NK-92 (cell line): ENCODE data around the gene BOC.

Source experiments
- DNase-seq: peaks from one replicate; lab custom pipeline; 2025; ENCODE audit not compliant: unreplicated experiment; lab: John Stamatoyannopoulos, UW

BOC gene

DNA sequence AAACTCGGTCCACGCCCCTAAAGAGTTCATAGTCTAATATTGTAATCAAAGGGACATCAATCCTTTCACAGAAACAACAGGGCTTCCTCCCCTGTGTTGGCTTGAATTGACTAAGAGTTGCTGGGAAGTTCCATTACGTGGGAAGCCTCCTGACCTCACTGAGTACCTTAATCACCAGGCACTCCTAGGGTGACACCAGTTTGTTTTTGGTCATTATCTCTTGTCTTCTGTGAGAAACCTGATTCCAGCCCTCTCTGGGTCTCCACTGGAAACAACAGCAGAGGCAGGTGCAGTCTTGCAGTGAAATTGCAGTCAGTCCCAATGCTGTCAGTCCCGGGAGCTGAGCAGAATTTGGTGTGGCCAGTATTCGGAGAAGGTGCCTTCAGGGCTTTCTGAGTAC is 55.4 kb downstream of the BOC start:
- no peak for DNase-seq

DNA sequence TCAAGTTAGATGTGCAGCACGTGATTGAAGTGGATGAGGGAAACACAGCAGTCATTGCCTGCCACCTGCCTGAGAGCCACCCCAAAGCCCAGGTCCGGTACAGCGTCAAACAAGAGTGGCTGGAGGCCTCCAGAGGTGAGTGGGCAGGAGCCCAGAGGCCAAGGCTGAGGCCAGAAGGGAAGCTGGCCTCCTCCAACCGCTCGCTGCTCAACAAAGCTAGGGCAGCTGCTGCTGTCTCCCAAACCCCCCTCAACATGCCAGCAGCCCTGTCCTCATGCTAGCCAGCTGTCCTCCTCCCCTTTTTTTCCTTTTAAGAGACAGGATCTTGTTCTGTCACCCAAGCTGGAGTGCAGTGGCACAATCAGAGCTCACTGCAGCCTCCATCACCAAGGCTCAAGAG is 57.0 kb downstream of the BOC start:
- no peak for DNase-seq

DNA sequence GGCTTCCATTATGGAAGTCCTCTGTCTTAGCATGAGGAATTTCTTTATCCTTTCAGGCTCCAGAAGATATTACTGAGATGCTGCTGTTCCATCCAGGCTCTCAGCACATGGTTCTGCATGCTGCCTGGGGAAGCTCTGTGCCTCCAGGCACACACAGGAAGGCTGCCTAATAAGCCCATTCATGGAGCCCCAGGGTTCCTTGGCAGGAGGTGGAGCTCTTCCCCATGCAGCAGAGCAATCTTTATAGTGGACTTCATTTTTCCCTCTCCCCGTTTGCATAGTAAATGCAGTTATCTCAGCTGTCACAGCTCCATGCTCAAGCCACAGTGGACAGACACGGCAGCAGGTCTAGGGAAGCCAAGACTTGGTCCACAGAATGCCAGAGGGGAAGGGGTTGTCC is 57.6 kb downstream of the BOC start:
- DNase-seq, result no peak

DNA sequence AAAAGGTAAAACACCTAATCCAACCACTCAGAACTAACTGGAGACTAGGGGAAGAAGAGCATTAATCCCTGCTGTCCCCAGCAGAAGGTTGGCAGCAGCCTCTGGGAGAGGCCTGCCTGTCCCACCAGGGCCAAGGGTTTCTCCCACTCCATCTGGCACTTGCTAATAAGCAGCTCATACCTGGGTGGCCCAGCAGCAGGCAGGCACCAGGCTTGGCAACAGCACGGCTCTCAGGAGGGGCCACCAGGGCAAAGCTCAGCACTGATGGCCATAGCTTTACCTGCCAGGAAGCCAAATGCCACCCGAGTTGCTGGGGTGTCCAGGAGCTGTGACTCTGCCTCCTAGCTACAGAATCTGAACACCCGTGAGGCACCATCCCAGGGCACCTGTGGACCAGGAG is 58.3 kb downstream of the BOC start:
- no peak for DNase-seq

DNA sequence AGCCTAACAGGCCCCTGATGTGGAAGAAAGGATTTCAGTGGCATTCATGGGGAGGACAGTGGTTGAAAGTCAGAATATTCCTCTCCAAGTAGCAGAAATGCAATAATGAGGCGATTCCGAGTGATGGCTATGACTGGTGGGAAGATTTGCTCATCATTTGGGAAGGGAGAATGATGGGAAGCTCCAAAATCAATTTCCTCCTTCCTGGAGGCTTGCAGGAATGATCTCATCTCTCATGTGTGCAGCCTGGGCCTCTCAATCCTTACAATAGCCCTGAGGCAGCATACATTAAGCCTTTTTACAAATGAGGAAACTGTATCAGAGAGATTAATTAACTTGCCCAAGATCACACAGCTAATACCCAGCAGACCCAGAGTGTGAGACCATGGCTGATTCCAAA is 58.7 kb downstream of the BOC start:
- DNase-seq, result no peak

DNA sequence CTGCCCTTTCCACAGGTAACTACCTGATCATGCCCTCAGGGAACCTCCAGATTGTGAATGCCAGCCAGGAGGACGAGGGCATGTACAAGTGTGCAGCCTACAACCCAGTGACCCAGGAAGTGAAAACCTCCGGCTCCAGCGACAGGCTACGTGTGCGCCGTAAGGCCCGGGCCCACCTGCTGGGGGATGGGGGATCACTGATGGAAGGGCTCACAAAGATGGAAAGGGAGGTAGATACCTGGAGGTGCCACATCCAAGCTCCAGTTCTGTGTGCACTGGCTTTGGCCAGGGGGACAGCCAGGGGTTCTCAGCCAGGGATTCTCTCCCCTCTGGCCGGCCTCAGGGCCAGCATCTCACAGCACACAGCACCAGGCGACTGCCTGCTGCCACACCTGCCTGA is 59.4 kb downstream of the BOC start:
- no peak for DNase-seq

DNA sequence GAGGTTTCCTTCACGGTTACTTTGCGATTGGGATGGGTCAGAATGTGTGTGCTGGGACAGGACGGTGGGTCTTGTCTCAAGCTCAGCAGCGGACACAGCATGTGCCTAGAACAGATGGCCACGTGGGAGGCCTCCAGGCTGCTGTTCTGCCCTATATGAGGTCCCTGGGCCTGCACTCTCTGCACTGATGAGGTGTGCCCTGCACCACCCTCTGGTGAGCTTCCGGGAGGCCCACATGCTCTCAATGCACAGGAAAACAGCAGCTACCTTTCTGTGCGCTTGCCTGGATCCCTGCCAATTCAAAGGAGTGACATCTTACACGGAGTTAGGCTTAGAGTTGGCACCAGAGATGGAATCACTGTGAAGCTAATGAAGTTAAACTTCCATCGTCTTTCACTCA is 59.8 kb downstream of the BOC start:
- no peak for DNase-seq

DNA sequence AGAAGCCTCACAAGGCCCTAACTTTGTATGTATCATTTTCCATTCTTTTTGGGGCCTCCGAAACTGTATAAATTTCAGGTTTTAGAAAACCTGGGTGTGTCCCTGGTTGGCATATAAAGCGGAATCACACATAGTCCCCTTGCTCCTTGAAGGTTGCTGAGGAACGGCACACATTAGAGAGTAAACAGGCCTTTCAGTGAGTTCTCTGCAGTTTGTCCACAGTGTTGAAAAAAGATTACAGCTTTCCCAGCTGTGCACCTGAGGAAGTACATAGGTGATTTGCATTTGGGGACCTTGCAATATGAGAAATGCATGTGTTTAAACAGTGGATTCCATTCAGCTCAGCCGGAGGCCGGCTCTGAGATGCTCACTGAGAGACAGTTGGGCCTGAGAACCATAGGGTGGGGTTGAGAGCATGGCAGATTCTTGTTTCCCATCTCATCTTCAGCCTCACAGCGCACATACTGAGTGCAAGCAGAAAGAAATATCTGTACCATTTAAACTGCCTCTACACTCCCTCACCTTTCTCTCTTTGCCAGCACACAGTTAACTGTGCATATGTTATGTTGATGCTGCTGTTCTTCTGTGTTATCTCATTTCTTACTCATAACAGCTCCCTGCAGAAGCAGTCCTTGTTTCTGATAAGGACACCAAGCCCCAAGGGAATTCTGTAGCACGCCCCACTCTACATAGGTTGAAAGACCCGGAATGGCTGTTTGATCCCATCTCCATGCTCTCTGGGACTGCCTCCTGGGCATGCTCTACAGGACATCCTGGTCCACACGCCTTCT is 60.4 kb downstream of the BOC start:
- DNase-seq, result no peak

DNA sequence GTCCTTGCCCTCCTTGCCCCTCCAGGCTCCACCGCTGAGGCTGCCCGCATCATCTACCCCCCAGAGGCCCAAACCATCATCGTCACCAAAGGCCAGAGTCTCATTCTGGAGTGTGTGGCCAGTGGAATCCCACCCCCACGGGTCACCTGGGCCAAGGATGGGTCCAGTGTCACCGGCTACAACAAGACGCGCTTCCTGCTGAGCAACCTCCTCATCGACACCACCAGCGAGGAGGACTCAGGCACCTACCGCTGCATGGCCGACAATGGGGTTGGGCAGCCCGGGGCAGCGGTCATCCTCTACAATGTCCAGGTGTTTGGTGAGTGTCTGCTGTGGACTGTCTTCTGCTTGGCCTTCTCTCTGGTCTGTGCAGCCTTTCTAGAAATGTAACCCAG is 61.0 kb downstream of the BOC start:
- DNase-seq, result no peak

DNA sequence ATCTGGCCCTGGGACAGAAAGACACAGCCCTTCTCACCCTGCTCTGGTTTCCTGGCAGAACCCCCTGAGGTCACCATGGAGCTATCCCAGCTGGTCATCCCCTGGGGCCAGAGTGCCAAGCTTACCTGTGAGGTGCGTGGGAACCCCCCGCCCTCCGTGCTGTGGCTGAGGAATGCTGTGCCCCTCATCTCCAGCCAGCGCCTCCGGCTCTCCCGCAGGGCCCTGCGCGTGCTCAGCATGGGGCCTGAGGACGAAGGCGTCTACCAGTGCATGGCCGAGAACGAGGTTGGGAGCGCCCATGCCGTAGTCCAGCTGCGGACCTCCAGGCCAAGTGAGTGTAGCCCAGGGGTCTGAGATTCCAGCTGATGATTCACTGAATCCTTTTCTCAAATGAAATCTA is 61.7 kb downstream of the BOC start:
- DNase-seq, result no peak

DNA sequence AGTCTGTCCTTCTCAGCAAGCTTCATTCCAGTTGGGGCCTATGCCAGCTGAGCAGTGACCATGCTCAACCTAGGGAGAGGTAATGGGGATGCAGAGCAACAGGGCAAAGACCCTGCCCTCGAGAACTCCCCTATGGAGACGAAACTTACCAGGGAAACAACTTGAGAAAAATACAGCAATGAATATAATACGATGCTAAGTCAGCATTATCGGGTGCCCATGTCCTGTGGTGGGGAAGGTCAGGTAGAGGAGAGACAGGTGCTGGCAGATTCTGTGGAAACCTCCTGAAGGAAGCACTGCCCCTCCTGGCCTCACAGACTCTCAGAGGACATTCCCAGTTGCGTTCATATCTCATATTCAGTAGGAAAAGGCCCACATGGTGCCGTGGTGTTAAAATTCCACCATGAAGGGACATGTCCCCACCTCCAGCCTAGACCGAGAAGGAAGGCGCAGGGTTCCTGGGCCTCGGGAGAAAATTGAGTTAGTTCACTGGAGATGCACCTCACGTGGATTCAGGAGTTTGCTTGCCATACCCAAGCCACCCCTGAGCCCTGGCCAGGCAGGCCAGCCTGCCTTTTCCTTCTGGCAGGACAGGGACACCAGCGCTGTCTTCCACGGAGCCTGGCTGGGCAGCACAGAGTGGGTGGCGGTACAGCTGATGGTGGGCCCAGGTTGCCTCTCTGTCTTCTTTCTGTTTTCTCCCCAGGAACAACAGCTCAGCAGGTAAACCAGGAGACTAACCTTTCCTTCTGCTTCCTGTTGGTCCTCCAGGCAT is 62.4 kb downstream of the BOC start:
- DNase-seq, result no peak

DNA sequence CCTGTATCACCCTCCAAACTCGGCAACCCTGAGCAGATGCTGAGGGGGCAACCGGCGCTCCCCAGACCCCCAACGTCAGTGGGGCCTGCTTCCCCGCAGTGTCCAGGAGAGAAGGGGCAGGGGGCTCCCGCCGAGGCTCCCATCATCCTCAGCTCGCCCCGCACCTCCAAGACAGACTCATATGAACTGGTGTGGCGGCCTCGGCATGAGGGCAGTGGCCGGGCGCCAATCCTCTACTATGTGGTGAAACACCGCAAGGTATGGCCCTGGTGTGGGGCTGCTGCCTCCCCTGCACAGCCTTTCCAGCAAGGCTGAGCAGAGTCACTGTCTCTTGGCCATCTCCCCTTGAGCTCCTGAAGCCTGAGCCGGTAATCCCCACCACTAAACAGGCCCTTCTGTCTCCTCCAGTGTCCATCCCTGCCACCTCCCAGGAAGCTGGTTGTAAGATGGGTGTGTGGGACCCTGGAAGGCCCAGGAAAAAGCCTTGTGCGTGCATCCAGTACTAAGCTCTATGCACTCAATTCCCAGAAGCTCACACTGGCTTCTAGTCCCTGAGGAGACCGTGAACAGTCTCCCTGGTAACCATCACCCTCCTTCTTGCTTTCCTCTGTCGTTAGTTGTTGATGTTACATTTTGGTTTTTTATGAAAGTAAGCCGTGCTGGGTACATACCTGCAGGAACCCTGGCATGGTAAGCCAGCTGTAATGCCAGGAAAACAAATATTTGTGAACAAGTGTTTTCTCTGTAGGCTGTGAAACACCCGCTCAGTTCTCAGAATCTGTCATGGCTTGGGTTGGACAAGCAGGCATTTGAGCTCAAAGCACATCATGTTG is 63.3 kb downstream of the BOC start:
- no peak for DNase-seq

DNA sequence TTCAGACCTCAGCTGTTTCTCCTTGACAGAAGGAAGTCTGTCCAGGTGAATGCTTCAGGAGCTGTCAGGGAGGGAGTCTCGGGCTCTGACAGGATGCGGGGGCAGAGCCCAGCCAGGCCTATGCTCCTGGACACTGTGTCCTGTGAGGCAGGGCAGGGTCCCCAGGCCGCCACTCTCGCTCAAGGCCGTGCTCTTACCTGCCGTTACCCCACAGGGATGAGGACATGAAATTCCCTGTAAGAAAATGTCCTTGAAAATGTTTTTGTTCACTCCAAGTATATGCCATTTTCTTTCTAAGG is 63.9 kb downstream of the BOC start:
- DNase-seq, result no peak

DNA sequence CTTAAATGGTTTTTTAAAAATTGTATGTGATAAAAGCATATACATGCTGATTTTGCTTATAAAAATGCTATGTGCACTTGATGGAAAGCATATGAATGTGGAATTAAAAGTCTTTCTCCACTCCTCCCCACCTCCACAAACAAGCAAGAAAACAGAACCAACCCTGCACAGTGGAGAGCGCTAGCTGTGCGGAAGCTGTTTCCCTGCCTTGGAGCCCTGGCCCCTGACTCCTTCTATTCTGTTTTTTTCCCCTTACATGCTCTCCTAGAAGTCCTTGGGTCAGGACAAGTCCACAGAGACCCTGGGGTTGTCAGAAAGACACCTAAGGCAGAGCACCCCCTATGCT is 64.2 kb downstream of the BOC start:
- DNase-seq, result no peak

DNA sequence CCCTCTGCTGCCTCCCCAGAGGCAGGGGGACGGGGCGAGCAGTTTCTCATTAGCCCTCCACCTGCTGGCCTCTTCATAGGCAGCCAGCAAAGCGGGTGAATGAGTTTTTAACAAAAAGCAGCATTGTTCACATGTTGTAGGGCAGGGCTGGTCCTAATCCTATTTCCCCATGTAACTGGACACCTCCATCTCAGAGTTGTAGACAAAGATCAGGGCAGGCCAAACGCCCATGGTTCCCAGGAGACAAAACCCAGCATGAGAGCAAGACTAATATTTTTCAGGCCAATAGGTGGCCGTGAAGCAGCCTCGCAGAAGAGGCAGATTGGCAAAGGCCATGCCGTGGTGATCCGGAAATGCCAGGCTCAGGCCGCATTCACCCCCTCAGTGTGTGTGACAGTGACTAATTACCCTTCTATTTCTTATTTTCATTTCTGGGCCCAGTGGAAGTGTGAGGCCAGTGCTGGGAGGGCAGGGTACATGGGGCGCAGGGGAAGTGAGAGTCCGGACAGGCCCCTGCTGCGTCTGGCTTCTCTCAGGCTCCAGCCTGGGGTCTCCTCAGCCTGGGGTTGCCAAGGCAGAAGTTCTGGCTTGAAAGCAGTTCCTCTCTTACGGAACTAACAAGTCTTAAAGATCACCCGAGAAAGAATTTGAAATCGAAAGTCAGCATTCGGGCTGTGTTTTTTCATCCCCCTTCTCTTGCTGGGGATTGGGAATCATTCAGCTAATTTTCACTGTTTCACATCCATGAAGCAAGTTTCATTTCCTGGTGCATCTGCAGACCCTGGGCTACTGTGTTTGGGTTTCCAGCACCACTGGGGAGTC is 64.8 kb downstream of the BOC start:
- DNase-seq, result no peak

DNA sequence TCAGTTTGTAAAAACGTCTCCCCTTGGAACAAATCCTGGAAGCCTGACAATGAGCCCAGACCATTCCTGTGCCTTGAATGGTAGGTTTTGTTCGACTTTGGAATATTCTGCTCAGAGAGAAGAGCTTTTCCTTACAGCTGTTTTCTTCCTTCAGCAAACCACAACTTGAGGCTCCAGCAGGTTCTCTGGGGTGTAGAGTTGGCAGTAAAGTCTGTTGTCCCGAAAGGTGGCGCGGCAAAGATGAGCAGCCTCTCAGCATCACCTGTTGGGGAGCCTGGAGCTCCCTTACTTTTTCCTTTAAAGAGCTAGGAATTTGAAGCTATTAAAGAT is 65.4 kb downstream of the BOC start:
- no peak for DNase-seq

DNA sequence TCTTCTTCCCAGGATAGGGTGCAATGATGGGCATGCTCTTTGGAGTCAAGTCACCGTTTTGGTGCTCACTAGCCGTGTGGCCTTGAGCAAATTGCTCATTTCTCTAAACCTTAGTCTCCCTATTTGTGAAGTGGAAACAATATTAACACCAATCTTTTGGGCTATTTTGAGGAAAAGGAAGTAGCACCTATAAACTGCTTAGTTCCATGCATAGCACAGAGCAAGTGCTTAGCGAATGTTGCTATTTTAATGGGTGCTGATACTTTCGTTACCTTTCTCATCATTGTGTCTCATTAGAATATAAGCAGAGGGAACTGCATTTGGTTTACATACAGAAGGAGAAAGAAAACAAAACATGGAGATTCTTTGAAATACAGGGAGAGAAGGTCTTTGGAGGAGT is 66.1 kb downstream of the BOC start:
- no peak for DNase-seq

DNA sequence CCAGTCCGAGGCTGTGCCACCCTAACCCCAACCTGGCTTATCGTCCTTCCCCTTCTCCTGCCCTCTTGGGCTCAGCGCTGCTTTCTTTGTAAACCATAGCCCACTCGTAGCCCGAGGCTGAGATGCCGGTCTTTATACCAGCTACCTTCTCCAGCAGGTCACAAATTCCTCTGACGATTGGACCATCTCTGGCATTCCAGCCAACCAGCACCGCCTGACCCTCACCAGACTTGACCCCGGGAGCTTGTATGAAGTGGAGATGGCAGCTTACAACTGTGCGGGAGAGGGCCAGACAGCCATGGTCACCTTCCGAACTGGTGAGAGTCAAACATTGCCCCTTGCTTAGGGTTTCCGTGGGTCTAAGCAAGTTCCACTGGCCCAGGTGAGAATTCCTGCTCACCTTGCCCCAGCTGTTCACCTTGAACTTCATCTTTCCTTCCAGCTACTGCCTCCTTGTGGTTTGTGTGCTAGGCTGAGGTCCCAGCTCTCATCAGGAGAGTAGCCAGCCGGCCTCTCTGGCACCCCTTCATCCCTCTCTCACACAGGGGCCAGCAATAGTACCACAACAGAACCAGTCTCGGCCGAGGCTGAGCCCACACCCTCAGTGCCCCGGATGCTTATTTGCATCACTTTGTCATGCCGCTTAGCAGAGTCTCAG is 66.7 kb downstream of the BOC start:
- DNase-seq, result no peak

DNA sequence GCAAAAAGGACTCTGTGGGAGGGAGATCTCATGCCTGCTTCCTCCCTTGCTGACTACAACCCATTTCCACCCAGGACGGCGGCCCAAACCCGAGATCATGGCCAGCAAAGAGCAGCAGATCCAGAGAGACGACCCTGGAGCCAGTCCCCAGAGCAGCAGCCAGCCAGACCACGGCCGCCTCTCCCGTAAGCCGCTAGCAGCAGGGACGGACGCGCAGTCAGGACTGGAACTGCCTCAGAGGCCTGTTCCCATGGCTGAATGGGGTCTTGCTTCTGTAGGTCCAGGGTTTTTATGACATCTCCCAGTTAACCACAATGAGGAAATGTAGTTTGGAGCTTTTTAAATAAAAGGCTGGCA is 67.2 kb downstream of the BOC start:
- DNase-seq, result no peak

DNA sequence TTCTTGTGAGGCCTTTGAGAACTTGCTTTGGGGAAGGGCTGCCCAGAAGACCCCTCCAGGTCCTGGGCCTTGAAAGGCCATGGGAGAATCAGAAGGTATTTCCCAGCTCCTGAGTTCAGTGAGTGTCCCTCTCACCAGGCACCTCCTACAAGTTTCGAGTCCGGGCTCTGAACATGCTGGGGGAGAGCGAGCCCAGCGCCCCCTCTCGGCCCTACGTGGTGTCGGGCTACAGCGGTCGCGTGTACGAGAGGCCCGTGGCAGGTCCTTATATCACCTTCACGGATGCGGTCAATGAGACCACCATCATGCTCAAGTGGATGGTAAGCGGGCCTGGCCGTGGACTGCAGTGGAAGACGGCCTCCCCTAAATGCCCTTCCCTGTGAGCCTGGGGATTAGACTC is 68.3 kb downstream of the BOC start:
- no peak for DNase-seq

DNA sequence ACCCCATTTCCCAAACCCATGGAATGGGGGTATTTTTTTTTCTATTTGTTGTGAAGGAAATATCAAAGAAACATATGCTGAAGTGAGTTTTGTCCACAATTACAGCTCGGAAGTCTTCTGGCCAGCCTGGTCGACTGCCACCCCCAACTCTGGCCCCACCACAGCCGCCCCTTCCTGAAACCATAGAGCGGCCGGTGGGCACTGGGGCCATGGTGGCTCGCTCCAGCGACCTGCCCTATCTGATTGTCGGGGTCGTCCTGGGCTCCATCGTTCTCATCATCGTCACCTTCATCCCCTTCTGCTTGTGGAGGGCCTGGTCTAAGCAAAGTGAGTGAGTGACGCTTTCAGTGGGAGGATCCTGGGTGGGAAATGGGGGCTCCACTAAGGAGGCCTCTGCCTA is 71.9 kb downstream of the BOC start:
- DNase-seq, result no peak
